NB4 (cell line): Measurements from ENCODE around the gene PRCD.

ENCODE experiments used
- DNase-seq: peaks from one replicate; pipeline ENCODE4 v3.0.0; 2010; ENCODE audit warnings: low read depth
- H3K4me3 ChIP-seq: one replicate; pipeline ENCODE4 v1.5.1; 2011; ENCODE audit warnings: mild to moderate bottlenecking, low read depth, low read length, moderate library complexity
- MYC ChIP-seq: IDR thresholded peaks from 2 replicates; pipeline ENCODE4 v1.6.1; 2011; ENCODE audit warnings: low read depth, low read length
- POLR2A ChIP-seq: IDR thresholded peaks from 2 replicates; pipeline ENCODE4 v1.6.1; 2011; ENCODE audit warnings: mild to moderate bottlenecking; ENCODE audit not compliant: insufficient read length; ENCODE audit errors: extremely low read depth
- TF ChIP-seq, protein P1 (sequence below): IDR thresholded peaks from 2 replicates; pipeline ENCODE4 v1.6.1; 2011; ENCODE audit warnings: low read depth, low read length
- TF ChIP-seq, protein P2 (sequence below): IDR thresholded peaks from one replicate; pipeline ENCODE4 v1.5.1; 2012; ENCODE audit warnings: low read depth, low read length

The PRCD gene

GRCh38 chr17:76499267-76499667 lies 40.6 kb upstream of the PRCD start:
- H3K4me3 ChIP-seq, result no peak overlapping the region
- DNase-seq, result no peak
- TF ChIP-seq, protein P1, sequence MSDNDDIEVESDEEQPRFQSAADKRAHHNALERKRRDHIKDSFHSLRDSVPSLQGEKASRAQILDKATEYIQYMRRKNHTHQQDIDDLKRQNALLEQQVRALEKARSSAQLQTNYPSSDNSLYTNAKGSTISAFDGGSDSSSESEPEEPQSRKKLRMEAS, result no peak
- no peak for TF ChIP-seq POLR2A
- no peak for TF ChIP-seq MYC
- TF ChIP-seq, protein P2, sequence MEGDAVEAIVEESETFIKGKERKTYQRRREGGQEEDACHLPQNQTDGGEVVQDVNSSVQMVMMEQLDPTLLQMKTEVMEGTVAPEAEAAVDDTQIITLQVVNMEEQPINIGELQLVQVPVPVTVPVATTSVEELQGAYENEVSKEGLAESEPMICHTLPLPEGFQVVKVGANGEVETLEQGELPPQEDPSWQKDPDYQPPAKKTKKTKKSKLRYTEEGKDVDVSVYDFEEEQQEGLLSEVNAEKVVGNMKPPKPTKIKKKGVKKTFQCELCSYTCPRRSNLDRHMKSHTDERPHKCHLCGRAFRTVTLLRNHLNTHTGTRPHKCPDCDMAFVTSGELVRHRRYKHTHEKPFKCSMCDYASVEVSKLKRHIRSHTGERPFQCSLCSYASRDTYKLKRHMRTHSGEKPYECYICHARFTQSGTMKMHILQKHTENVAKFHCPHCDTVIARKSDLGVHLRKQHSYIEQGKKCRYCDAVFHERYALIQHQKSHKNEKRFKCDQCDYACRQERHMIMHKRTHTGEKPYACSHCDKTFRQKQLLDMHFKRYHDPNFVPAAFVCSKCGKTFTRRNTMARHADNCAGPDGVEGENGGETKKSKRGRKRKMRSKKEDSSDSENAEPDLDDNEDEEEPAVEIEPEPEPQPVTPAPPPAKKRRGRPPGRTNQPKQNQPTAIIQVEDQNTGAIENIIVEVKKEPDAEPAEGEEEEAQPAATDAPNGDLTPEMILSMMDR, result no peak

DNA sequence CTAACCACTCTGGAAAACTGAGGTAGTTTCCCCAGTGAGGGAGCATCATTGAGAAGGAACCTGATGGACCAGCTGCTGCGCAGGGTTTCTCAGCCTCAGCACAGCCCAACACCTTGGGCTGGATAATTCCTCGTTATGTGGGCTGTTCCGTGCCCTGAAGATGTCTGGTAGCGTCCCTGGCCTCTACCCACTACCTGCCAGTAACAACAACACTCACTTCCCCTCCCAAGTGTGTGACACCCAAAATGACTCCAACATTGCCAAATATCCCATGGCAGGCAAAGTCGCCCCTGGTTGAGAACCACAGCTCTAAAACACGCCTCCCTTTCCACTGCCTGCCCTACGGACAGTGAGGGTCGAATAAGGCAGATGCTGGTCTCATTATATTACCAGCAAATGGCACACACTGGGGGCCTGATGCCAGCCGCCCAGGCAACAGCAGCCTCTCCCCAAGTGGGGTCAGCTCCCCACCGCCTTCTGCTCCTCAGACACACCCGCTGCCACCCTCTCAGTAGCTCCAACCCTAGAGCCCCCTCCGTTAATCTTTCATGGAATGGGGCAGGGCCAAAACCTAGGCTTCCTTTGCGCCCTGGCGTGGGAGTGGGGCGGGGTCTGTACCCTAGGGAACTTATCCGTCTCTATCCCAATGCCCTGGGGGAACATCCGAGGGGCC lies 39.6 kb upstream of the PRCD start:
- TF ChIP-seq POLR2A, result no peak
- no peak for TF ChIP-seq MYC
- TF ChIP-seq, protein P1, result no peak
- TF ChIP-seq, protein P2, result no peak
- peak overlapping the region; percentile 57 for H3K4me3 ChIP-seq
- DNase-seq, result peak; percentile 52

DNA sequence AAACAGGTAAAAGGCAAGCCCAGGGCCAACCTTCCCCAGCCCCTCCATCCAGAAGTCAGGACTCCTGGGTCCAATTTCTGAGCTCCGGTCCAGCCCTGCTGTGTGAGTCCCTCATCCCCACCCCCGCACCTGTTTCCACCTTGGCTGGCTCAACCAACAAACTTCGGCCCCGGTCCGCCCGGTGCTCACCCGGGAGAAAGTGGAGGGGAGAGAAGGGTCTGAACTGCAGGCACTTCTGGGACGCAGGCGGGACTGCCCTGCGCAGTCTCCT lies 39.2 kb upstream of the PRCD start:
- no peak for TF ChIP-seq MYC
- TF ChIP-seq POLR2A, result no peak
- TF ChIP-seq, protein P1, result no peak
- TF ChIP-seq, protein P2, result no peak
- no peak for DNase-seq
- H3K4me3 ChIP-seq, result peak overlapping the region; percentile 57

DNA sequence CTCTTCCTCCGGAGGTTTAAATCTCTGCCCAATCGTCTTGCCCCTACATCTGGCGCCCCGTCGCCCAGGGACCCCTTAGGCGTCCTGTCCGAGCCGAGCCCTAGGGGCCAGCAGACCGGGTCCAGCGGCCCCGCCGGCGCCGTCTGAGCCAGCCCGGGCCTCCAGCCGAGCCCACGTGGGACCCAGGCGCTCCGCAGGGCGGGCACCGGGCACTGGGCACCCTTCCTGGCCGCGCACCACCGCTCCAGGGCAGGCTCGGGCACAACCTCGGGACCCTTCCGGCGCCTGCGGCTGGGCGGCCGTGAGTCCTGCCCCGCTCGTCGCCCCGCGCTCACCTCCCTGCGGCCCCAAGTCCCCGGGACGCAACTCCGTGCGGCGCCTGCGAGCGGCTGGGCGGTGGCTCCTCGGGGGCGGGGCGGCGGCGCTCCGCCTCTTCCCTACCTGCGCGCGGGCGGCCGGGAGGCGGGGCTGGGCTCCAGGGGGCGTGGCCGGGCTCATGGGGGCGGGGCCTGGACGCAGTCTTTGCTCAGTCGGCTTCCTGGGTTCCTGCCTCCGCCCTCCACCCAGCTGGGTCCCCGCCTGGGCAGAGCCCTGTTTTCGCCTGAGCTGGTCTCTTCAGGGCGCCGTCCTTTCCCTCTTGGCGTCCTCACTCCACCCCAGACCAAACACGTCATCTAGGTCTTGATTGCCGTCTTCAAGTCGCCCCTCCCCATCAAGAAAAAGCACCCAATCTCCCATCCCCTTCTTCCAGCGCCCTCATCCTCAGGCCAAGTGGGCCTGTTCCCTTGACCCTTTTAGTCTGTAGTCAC lies 38.6 kb upstream of the PRCD start, which contains the start of gene RHBDF2:
RHBDF2 (minus strand) TSS at position 406 of the 809 bp plus-strand sequence. CDS start 19,899 bp downstream, outside the sequence.
- peak; percentile 86 for DNase-seq
- TF ChIP-seq, protein P2, result no peak
- no peak; the same call in 1 of the 2 replicates for TF ChIP-seq MYC
- TF ChIP-seq, protein P1, result 0 out of 2 replicates have a peak, but pooled peaks have one; percentile 34
- TF ChIP-seq POLR2A, result peak; percentile 22
- H3K4me3 ChIP-seq, result peak within 1 kb of the TSS; percentile 57

DNA sequence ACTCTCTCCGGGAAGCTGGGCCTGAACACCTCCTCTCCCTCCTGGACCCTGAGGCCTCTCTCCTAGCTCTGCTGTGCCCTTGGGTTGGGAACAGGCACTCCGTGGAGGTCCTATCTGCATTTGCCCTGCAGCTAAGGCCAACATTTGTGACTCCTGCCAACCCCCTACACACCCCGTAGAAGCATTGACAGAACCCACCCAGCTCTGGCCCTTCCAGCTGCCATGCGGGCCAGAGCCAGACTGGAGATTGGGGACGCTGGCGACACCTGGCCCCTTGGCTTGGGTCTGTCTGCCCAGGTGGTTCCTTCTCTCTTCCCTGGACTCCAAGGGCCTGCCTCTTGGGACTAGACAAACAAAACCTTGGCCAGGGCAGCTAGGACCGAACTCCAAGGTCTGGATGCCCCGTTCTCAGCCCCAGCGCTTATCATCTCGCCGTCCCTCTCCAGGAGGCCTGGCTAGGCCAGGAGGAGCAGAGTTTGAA lies 38.0 kb upstream of the PRCD start:
- TF ChIP-seq, protein P1, result no peak
- no peak for TF ChIP-seq MYC
- TF ChIP-seq, protein P2, result no peak
- no peak for TF ChIP-seq POLR2A
- DNase-seq, result no peak
- H3K4me3 ChIP-seq, result peak overlapping the region; percentile 40
